Measurements from ENCODE around the gene TIMP2.
"Not testable (repeated sequence)": the region's sequence is repeated elsewhere in the genome, so short reads cannot be mapped to it uniquely, and the experiment has no call there.

TIMP2 gene

GRCh38 chr17:78929908-78930775 lies 5.0 kb upstream of the TIMP2 start:
- DNase-seq, result no peak

DNA sequence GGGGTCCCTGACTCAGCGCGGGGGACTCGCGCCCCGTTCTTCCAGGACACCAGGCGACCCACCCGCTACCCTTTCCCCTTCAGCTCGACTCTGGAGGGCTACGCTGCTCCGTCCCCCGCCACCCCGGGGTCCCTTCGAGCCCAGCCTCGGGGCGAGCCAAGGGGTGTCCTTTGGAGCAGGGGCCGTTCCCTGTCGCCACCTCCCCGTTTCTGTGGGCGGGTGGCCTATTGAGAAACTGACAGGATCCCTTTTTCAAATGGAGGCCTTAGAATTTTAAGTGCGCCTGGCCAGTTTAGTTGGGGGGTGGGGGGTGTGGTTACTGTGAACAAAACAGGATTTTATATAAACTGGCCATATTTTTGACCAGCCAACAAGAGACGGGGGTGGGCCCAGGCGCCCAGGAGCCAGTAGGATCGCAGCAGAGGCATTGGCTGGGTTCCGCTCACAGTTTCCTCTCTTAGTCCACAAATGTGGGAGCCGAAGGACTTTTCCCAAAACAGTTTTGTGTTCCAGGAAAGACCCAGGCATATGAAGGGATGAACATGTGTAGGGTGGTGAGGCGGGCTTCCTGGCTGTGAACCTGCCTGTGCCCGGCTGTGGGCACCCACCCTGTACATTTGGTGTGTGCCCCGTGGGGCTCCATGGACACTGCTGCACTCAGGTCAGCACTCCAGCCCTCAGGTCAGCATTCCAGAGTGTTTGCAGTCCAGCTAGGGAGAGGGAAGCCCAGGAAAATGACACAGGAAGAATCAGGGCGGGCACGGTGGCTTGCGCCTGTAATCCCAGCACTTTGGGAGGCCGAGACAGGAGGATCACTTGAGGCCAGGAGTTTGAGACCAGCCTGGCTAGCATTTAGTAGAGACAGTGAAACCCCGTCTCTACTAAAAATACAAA lies 722 bp upstream of the TIMP2 start:
- peak; percentile 76 for DNase-seq

- peak; percentile 47 for DNase-seq
Observed at GRCh38 chr17:78924481-78925151, 571 bp downstream of the TIMP2 start.

DNA sequence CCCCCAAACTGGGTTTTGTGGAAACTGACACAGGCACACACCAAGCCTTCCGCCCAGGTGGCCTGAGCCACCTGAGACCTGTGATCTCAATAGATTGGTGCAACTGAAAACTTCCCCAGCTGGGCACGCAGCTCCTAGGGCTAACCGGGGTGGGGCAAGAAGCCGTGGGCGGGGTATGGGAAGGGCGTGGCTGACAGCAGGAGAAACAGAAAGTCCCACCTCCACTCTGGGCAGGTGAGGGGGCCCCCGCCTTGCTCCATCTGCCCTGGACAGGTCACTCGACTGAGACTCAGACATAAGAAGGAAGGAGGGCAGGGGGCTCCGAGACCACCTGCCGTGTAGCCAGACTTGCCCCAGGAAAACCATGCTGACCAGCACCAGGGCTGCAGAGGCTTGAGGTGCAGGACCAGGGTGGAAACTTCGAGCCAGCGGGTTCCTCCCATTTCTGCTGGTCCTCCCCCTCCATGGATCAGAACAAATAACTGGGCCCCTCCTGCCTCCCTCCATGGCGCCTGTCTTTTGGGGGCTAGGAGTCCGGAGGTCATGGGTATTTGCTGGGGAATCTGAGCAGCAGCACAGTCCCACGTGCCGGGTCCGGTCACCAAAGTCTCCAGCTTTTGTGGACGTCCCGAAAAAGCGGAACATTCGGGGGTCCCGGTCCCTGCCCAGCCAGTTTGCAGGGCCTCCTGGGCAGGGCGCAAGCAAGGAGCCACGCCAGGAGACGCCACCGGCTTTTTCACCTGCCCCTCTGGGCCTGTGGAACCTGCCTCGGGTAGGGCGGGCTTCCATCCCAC lies 1.3 kb downstream of the TIMP2 start:
- DNase-seq, result no peak

- no peak for DNase-seq
Observed at GRCh38 chr17:78922816-78923498, 2.2 kb downstream of the TIMP2 start.

- no peak for DNase-seq
Observed at GRCh38 chr17:78921437-78921971, 3.7 kb downstream of the TIMP2 start.

- no peak for DNase-seq
Observed at GRCh38 chr17:78920528-78920927, 4.7 kb downstream of the TIMP2 start.

- no peak for DNase-seq
Observed at GRCh38 chr17:78919861-78920450, 5.2 kb downstream of the TIMP2 start.

DNA sequence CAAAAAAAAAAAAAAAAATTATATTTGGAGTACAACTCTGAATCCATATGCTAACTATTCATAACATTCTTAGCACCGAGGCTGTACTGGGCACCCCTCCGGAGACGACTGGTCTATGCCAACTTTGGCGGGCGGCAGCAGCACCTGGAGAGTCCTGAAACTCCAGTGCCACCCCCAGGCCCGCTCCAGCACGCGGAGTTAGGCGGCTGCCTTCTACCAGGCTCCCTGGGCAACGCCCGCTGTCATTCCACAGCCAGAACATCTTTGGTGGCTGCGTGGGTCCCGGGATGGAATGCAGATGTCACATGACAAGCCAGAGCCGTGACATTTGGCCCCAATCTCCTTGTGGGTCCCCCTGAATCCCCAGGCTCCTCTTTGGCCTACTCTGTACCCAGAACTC lies 6.2 kb downstream of the TIMP2 start:
- DNase-seq, result no peak

GRCh38 chr17:78917451-78918275 lies 7.5 kb downstream of the TIMP2 start:
- no peak for DNase-seq

GRCh38 chr17:78915872-78916632 lies 9.1 kb downstream of the TIMP2 start:
- DNase-seq, result no peak

DNA sequence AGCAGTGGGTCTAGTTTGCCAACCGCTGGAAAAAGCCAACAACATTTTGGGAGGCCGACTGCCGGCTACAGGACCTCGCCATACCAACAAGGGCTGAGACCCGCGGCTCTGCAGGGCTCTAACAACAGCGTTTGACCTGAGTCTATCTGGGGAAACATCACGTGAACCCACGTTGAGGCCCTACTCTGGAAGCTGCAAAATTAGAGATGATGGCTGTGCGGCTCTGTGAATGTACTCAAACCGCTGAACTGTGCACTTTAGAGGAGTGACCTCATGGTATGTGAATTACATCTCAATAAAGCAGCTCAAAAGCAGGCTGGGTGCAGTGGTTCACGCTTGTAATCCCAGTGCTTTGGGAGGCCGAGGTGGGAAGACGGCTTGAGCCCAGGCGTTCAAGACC lies 12.1 kb downstream of the TIMP2 start:
- DNase-seq, result no peak

GRCh38 chr17:78912082-78912481 lies 13.1 kb downstream of the TIMP2 start:
- no peak for DNase-seq

- DNase-seq, result not testable (repeated sequence)
Observed at GRCh38 chr17:78911543-78911942, 13.6 kb downstream of the TIMP2 start.

- no peak for DNase-seq
Observed at GRCh38 chr17:78910497-78911284, 14.5 kb downstream of the TIMP2 start.

DNA sequence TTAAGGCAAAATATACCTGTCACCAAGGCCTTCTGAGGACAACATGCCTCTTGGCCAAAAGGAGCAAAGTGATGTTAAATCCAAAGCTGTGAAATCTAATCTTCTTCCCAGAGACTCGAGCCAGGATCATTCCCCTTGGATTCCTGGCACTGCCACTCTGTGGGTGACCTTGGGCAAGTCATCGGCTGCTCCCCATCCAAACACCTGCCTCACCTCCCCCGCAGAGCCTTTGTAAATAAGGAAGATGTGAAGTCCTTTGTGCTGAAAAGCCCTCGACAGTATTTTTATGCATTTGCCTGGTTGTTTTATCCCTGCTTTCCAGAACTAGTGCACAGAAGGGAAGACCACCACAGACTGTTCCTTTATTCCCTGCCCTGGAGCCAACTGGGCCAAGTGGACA lies 16.8 kb downstream of the TIMP2 start:
- no peak for DNase-seq

- no peak for DNase-seq
Observed at GRCh38 chr17:78905541-78905940, 19.6 kb downstream of the TIMP2 start.

- no peak for DNase-seq
Observed at GRCh38 chr17:78905116-78905515, 20.1 kb downstream of the TIMP2 start.

GRCh38 chr17:78904371-78904770 lies 20.8 kb downstream of the TIMP2 start:
- no peak for DNase-seq

All from fibroblast of upper back skin (primary cell).